H1 (cell line): ENCODE measurements around the gene EIPR1. TPM values are rescaled to one million over a fixed set of nuclear protein-coding genes. Genes with fewer than 3 reads are reported as not detected.
A peak's percentile ranks its signal among the peaks of the same experiment; 100 is the strongest.

Experiments
- CTBP2 ChIP-seq: IDR thresholded peaks from 2 replicates; pipeline ENCODE4 v1.7.0; 2011; ENCODE audit warnings: borderline replicate concordance, mild to moderate bottlenecking, moderate library complexity, mixed read lengths, low read length; ENCODE audit not compliant: insufficient read depth, insufficient read length
- GABPA ChIP-seq: IDR thresholded peaks from 2 replicates; pipeline ENCODE4 v1.6.1; 2011; ENCODE audit warnings: mild to moderate bottlenecking, low read length, moderate library complexity, borderline replicate concordance; ENCODE audit not compliant: insufficient read depth
- RAD21 ChIP-seq, 2 experiments: IDR thresholded peaks in 1 of 2; conservative IDR thresholded peaks in 1 of 2; 2 replicates each; pipeline ENCODE4 v1.6.1; 2011; ENCODE audit warnings: low read depth in 2 of 2, low read length in 2 of 2, improper control_type of control experiment in 1 of 2, inconsistent platforms in 1 of 2, mild to moderate bottlenecking in 1 of 2, moderate library complexity in 1 of 2
- RNF2 ChIP-seq: fragments of 200-900, 300-1000 bp; sonication (generic); IDR thresholded peaks from 2 replicates; pipeline ENCODE4 v1.7.1; 2016; ENCODE audit warnings: borderline replicate concordance, low read depth, mild to moderate bottlenecking, antibody characterized with exemption, low read length; ENCODE audit not compliant: poor library complexity, severe bottlenecking; ENCODE audit errors: missing control alignments
- SAP30 ChIP-seq: fragments of 300-600 bp; sonication (generic); IDR thresholded peaks from 2 replicates; pipeline ENCODE4 v1.7.1; 2012; ENCODE audit warnings: low read length, moderate library complexity, mild to moderate bottlenecking, inconsistent platforms; ENCODE audit not compliant: insufficient read depth, insufficient replicate concordance
- TAF1 ChIP-seq: IDR thresholded peaks from 2 replicates; pipeline ENCODE4 v1.6.1; 2011; ENCODE audit warnings: mild to moderate bottlenecking, low read depth, low read length
- TEAD4 ChIP-seq: IDR thresholded peaks from 2 replicates; pipeline ENCODE4 v1.6.1; 2012; ENCODE audit warnings: low read depth, low read length, inconsistent platforms, mixed read lengths
- polyA plus RNA-seq, 7 experiments: library from polyadenylated mRNA; depleted of rRNA in 3 of 7; stranded (reverse) in 5 of 7; unstranded in 2 of 7; fragments of >200 nt in 5 of 7; fragments of 200-250 nt in 2 of 7; gene quantifications; 1 replicate in 5 of 7; 2 replicates in 1 of 7; 4 replicates in 1 of 7; pipeline versions ENCODE4 v1.2.1 to v1.2.3, GENCODE V29; 2011 to 2013; ENCODE audit warnings: missing spikeins in 2 of 7, mixed read lengths in 2 of 7
- total RNA-seq: library from RNA; stranded (reverse); fragmentation: NEBNext Ultra II Directional; extraction: Animal tissue kit (Norgen Biotek cat#: 25700); gene quantifications from 2 replicates; pipeline ENCODE4 v1.2.1, GENCODE V29; 2021

EIPR1 gene
- total and polyA plus RNA-seq, 2 of the 8 experiments (the other 6 are each of a cell fraction or from before 2014, with no cell fraction given) = 26.3 to 56.4 TPM

- TF ChIP-seq RNF2 (no peak), RAD21 (IDR thresholded peaks at IDR 0.05 in 1 of 2, conservative IDR thresholded peaks at IDR 0.05 in 1 of 2; ENCODE audit: low read depth in 2 of 2, low read length in 2 of 2) (peak; percentile 52 to 65; a peak in 3 of 4 replicates), GABPA (no peak; the same call in 1 of the 2 replicates), CTBP2 (no peak), SAP30 (no peak), TAF1 (no peak), TEAD4 (peak; percentile 49; the same call in 1 of the 2 replicates)
Measured at GRCh38 chr2:3423492-3424170, 46.0 kb upstream of the EIPR1 start (continued).
